Cardiac muscle cell (in vitro differentiated cells and primary cell): ENCODE results near the gene C5orf15. TPM values are rescaled to one million over a fixed set of nuclear protein-coding genes. Genes with fewer than 3 reads are reported as not detected.

Experiments used
- DNase-seq, 2 donors: peaks; one replicate each; pipeline versions ENCODE4 v3.0.0 to v3.0.0-alpha.2; 2010 to 2017; ENCODE audit warnings: low read depth in 1 of 2, low spot score in 1 of 2
- H3K27ac ChIP-seq: fragments of 200-600 bp; sonication (generic); 2 replicates; pipeline ENCODE4 v1.5.1; 2016
- H3K27me3 ChIP-seq: fragments of 200-600 bp; sonication (generic); 2 replicates; pipeline ENCODE4 v1.6.0; 2016; ENCODE audit warnings: control low read depth
- H3K36me3 ChIP-seq: fragments of 200-600 bp; sonication (generic); 2 replicates; pipeline ENCODE4 v1.5.1; 2016; ENCODE audit warnings: control low read depth
- H3K4me1 ChIP-seq: fragments of 200-600 bp; sonication (generic); 2 replicates; pipeline ENCODE4 v1.8.1; 2017; ENCODE audit warnings: low read depth, mild to moderate bottlenecking, mixed run types
- H3K4me3 ChIP-seq: fragments of 200-600 bp; sonication (generic); 2 replicates; pipeline ENCODE4 v1.5.1; 2016; ENCODE audit warnings: mild to moderate bottlenecking
- H3K9me3 ChIP-seq: fragments of 200-600 bp; sonication (generic); 2 replicates; pipeline ENCODE4 v1.5.1; 2017; ENCODE audit warnings: low read depth, mild to moderate bottlenecking, control low read depth
- CTCF ChIP-seq: IDR thresholded peaks from 2 replicates; pipeline ENCODE4 v1.5.1; 2012; ENCODE audit warnings: low read depth, mild to moderate bottlenecking, low read length
- polyA plus RNA-seq: library from polyadenylated mRNA; unstranded; fragments of >200 nt; fragmentation: Nextera tagmentation; extraction: Ambion mirVana; gene quantifications from 2 replicates; pipeline ENCODE4 v1.2.1, GENCODE V29; 2016
- total RNA-seq: library from RNA; depleted of rRNA; stranded (reverse); fragments of >200 nt; gene quantifications from 2 replicates; pipeline ENCODE4 v1.2.3, GENCODE V29; 2016

Gene C5orf15
- total and polyA plus RNA-seq, 2 experiments from 2014 or later: 58.5 to 87.8 TPM

GRCh38 chr5:133992429-133993155, 24.2 kb upstream of the C5orf15 start:
- peaks cover 45% of the 10 kb centered on the region for H3K4me1 ChIP-seq
- H3K36me3 ChIP-seq: peaks cover 24% of the 10 kb centered on the region
- H3K27me3 ChIP-seq: no peaks in the 10 kb centered on the region
- no peak overlapping the region for H3K4me3 ChIP-seq
- H3K27ac ChIP-seq: peak overlapping the region; percentile 62
- DNase-seq: peak in 1 of 2 donors; percentile 59
- no peak for TF ChIP-seq CTCF
- H3K9me3 ChIP-seq: no peaks in the 10 kb centered on the region

GRCh38 chr5:133991171-133991910, 22.9 kb upstream of the C5orf15 start:
- Histone ChIP-seq H3K36me3 (peaks cover 36% of the 10 kb centered on the region), H3K4me3 (no peak overlapping the region), H3K27ac (peak overlapping the region; percentile 62), H3K4me1 (peaks cover 43% of the 10 kb centered on the region), H3K27me3 (no peaks in the 10 kb centered on the region), H3K9me3 (no peaks in the 10 kb centered on the region)
- no peak for DNase-seq
- no peak for TF ChIP-seq CTCF

GRCh38 chr5:133990396-133990795, 22.0 kb upstream of the C5orf15 start:
- H3K9me3 ChIP-seq: no peaks in the 10 kb centered on the region
- peaks cover 34% of the 10 kb centered on the region for H3K4me1 ChIP-seq
- H3K4me3 ChIP-seq: no peak overlapping the region
- TF ChIP-seq CTCF: no peak
- no peak overlapping the region for H3K27ac ChIP-seq
- H3K27me3 ChIP-seq: no peaks in the 10 kb centered on the region
- peaks cover 36% of the 10 kb centered on the region for H3K36me3 ChIP-seq
- no peak for DNase-seq

GRCh38 chr5:133985540-133986180, 17.2 kb upstream of the C5orf15 start:
- H3K36me3 ChIP-seq: peaks cover 55% of the 10 kb centered on the region

More at GRCh38 chr5:133985540-133986180, 17.2 kb upstream of the C5orf15 start:
- no peak overlapping the region for H3K27ac ChIP-seq
- no peak for TF ChIP-seq CTCF
- H3K4me1 ChIP-seq: no peaks in the 10 kb centered on the region
- no peaks in the 10 kb centered on the region for H3K27me3 ChIP-seq
- no peak overlapping the region for H3K4me3 ChIP-seq
- DNase-seq: no peak
- no peaks in the 10 kb centered on the region for H3K9me3 ChIP-seq
